HEK293 (cell line): Measurements from ENCODE around the gene HTR3B.
"Not testable (repeated sequence)": the region's sequence is repeated elsewhere in the genome, so short reads cannot be mapped to it uniquely, and the experiment has no call there.

Experiments
- CTCF ChIA-PET: fragments of 350-600 bp; formaldehyde crosslinking; extraction: SDS; loops from one replicate; lab custom pipeline; 2021; ENCODE audit warnings: antibody characterized with exemption; lab: Yijun Ruan, JAX
- POLR2A ChIA-PET: fragments of 300-600 bp; formaldehyde crosslinking; extraction: SDS; loops from one replicate; lab custom pipeline; 2020; ENCODE audit warnings: antibody characterized with exemption, inconsistent platforms; lab: Yijun Ruan, JAX
- H3K27ac ChIP-seq: fragments of 200-500 bp; sonication (Bioruptor generic); 2 replicates; pipeline ENCODE4 v1.5.1; 2014; ENCODE audit warnings: low read depth, low read length, control low read depth, inconsistent platforms; ENCODE audit errors: extremely low read depth
- H3K36me3 ChIP-seq, 2 experiments: fragments of 200-500 bp in 1 of 2; sonication (Bioruptor generic) in 1 of 2; 1 replicate in 1 of 2; 2 replicates in 1 of 2; pipeline ENCODE4 v1.5.1; 2014 to 2017; ENCODE audit warnings: inconsistent platforms in 2 of 2, low read length in 2 of 2; ENCODE audit not compliant: control insufficient read depth in 2 of 2, insufficient read depth in 1 of 2
- H3K4me1 ChIP-seq: fragments of 200-500 bp; sonication (Bioruptor generic); 2 replicates; pipeline ENCODE4 v1.5.1; 2014; ENCODE audit warnings: mild to moderate bottlenecking, low read length, inconsistent platforms; ENCODE audit not compliant: control insufficient read depth, insufficient read depth
- H3K4me3 ChIP-seq: 2 replicates; pipeline ENCODE4 v1.5.1; 2011; ENCODE audit warnings: low read depth, mild to moderate bottlenecking, control low read depth, low read length, moderate library complexity
- H3K9me3 ChIP-seq: fragments of 200-500 bp; sonication (Bioruptor generic); 2 replicates; pipeline ENCODE4 v1.5.1; 2014; ENCODE audit warnings: low read depth, low read length, inconsistent platforms; ENCODE audit not compliant: control insufficient read depth, insufficient read depth
- GLIS2 ChIP-seq: fragments of 450-650 bp; formaldehyde crosslinking; IDR thresholded peaks from 2 replicates; pipeline ENCODE4 v1.5.1; 2016; ENCODE audit warnings: missing biosample characterization, missing genetic modification characterization
- KLF1 ChIP-seq: fragments of 450-650 bp; formaldehyde crosslinking; IDR thresholded peaks from 2 replicates; pipeline ENCODE4 v1.5.1; 2016; ENCODE audit warnings: missing biosample characterization, missing genetic modification characterization
- KLF7 ChIP-seq: fragments of 450-650 bp; formaldehyde crosslinking; IDR thresholded peaks from 2 replicates; pipeline ENCODE4 v1.5.1; 2016; ENCODE audit warnings: missing biosample characterization, missing genetic modification characterization, borderline replicate concordance
- PRDM10 ChIP-seq: fragments of 450-650 bp; formaldehyde crosslinking; IDR thresholded peaks from 2 replicates; pipeline ENCODE4 v1.5.1; 2016; ENCODE audit warnings: missing biosample characterization, missing genetic modification characterization
- ZBTB26 ChIP-seq: fragments of 450-650 bp; formaldehyde crosslinking; optimal IDR thresholded peaks from 2 replicates; pipeline ENCODE3; 2016; ENCODE audit warnings: missing biosample characterization, mild to moderate bottlenecking, missing genetic modification characterization
- ZEB2 ChIP-seq: fragments of 450-650 bp; formaldehyde crosslinking; IDR thresholded peaks from 2 replicates; pipeline ENCODE4 v1.5.1; 2016; ENCODE audit warnings: missing biosample characterization, missing genetic modification characterization
- ZNF248 ChIP-seq: fragments of 450-650 bp; formaldehyde crosslinking; IDR thresholded peaks from 2 replicates; pipeline ENCODE4 v1.5.1; 2017; ENCODE audit warnings: missing biosample characterization, missing genetic modification characterization
- ZNF302 ChIP-seq: fragments of 450-650 bp; formaldehyde crosslinking; IDR thresholded peaks from 2 replicates; pipeline ENCODE4 v1.5.1; 2016; ENCODE audit warnings: missing biosample characterization, missing genetic modification characterization, low read depth
- ZNF366 ChIP-seq: fragments of 450-650 bp; formaldehyde crosslinking; conservative IDR thresholded peaks from 2 replicates; pipeline ENCODE4 v1.5.1; 2016; ENCODE audit warnings: missing biosample characterization, missing genetic modification characterization
- ZNF558 ChIP-seq: fragments of 450-650 bp; formaldehyde crosslinking; IDR thresholded peaks from 2 replicates; pipeline ENCODE4 v1.5.1; 2016; ENCODE audit warnings: missing biosample characterization, missing genetic modification characterization
- ZNF658 ChIP-seq: fragments of 450-650 bp; formaldehyde crosslinking; IDR thresholded peaks from 2 replicates; pipeline ENCODE4; 2016; ENCODE audit warnings: missing biosample characterization, missing genetic modification characterization
- ZSCAN23 ChIP-seq: fragments of 450-650 bp; formaldehyde crosslinking; IDR thresholded peaks from 2 replicates; pipeline ENCODE4 v1.5.1; 2016; ENCODE audit warnings: missing biosample characterization, missing genetic modification characterization
- ZSCAN30 ChIP-seq: fragments of 450-650 bp; IDR thresholded peaks from 2 replicates; pipeline ENCODE4 v1.5.1; 2018; ENCODE audit warnings: missing biosample characterization, mild to moderate bottlenecking, missing genetic modification characterization, moderate library complexity
- TF ChIP-seq, protein P1 (sequence below): fragments of 450-650 bp; formaldehyde crosslinking; IDR thresholded peaks from 2 replicates; pipeline ENCODE4 v1.5.1; 2016; ENCODE audit warnings: missing biosample characterization, missing genetic modification characterization
- TF ChIP-seq, protein P2 (sequence below): fragments of 450-650 bp; formaldehyde crosslinking; IDR thresholded peaks from 2 replicates; pipeline ENCODE4 v1.5.1; 2016; ENCODE audit warnings: missing biosample characterization, missing genetic modification characterization, borderline replicate concordance
- TF ChIP-seq, protein P3 (sequence below): fragments of 450-650 bp; formaldehyde crosslinking; IDR thresholded peaks from 2 replicates; pipeline ENCODE4 v1.5.1; 2016; ENCODE audit warnings: missing biosample characterization, missing genetic modification characterization, borderline replicate concordance

Gene HTR3B

GRCh38 chr11:113934193-113934592, 29.6 kb downstream of the HTR3B start:
- POLR2A ChIA-PET, H3K27ac ChIP-seq, H3K9me3 ChIP-seq, H3K4me1 ChIP-seq, H3K36me3 ChIP-seq, H3K4me3 ChIP-seq: not testable (repeated sequence)
- CTCF ChIA-PET, result interaction anchor here (1.1 to 1.8 kb wide), 2 partner anchors 28 to 38 kb away, joined by 3 to 8 read pairs; no protein-coding TSS in a partner anchor
- TF ChIP-seq ZNF366 (tag by site-specific recombination) (peak; percentile 77), PRDM10 (tag by site-specific recombination) (peak; percentile 63)

- ChIA-PET POLR2A (interaction anchor here (0.6 kb wide), 1 partner anchor 359 kb away, joined by 4 read pairs; no protein-coding TSS in a partner anchor), CTCF (interaction anchor here (1.1 to 1.8 kb wide), 2 partner anchors 29 to 38 kb away, joined by 3 to 8 read pairs; no protein-coding TSS in a partner anchor)
- H3K9me3 ChIP-seq, result no peaks in the 10 kb centered on the region
- no peak overlapping the region for H3K4me3 ChIP-seq
- H3K4me1 ChIP-seq, result no peaks in the 10 kb centered on the region
- no peak overlapping the region for H3K27ac ChIP-seq
- no peaks in the 10 kb centered on the region for H3K36me3 ChIP-seq
- TF ChIP-seq ZBTB26, result no peak
- no peak for TF ChIP-seq KLF7 (tag by site-specific recombination)
- no peak for TF ChIP-seq ZNF558 (tag by site-specific recombination)
- TF ChIP-seq, protein P1, sequence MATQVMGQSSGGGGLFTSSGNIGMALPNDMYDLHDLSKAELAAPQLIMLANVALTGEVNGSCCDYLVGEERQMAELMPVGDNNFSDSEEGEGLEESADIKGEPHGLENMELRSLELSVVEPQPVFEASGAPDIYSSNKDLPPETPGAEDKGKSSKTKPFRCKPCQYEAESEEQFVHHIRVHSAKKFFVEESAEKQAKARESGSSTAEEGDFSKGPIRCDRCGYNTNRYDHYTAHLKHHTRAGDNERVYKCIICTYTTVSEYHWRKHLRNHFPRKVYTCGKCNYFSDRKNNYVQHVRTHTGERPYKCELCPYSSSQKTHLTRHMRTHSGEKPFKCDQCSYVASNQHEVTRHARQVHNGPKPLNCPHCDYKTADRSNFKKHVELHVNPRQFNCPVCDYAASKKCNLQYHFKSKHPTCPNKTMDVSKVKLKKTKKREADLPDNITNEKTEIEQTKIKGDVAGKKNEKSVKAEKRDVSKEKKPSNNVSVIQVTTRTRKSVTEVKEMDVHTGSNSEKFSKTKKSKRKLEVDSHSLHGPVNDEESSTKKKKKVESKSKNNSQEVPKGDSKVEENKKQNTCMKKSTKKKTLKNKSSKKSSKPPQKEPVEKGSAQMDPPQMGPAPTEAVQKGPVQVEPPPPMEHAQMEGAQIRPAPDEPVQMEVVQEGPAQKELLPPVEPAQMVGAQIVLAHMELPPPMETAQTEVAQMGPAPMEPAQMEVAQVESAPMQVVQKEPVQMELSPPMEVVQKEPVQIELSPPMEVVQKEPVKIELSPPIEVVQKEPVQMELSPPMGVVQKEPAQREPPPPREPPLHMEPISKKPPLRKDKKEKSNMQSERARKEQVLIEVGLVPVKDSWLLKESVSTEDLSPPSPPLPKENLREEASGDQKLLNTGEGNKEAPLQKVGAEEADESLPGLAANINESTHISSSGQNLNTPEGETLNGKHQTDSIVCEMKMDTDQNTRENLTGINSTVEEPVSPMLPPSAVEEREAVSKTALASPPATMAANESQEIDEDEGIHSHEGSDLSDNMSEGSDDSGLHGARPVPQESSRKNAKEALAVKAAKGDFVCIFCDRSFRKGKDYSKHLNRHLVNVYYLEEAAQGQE (tag by site-specific recombination), result no peak
- TF ChIP-seq ZSCAN30, result no peak
- TF ChIP-seq KLF1, result no peak
- TF ChIP-seq ZEB2 (tag by site-specific recombination), result no peak
- TF ChIP-seq ZSCAN23 (tag by site-specific recombination), result no peak
- TF ChIP-seq, protein P2, sequence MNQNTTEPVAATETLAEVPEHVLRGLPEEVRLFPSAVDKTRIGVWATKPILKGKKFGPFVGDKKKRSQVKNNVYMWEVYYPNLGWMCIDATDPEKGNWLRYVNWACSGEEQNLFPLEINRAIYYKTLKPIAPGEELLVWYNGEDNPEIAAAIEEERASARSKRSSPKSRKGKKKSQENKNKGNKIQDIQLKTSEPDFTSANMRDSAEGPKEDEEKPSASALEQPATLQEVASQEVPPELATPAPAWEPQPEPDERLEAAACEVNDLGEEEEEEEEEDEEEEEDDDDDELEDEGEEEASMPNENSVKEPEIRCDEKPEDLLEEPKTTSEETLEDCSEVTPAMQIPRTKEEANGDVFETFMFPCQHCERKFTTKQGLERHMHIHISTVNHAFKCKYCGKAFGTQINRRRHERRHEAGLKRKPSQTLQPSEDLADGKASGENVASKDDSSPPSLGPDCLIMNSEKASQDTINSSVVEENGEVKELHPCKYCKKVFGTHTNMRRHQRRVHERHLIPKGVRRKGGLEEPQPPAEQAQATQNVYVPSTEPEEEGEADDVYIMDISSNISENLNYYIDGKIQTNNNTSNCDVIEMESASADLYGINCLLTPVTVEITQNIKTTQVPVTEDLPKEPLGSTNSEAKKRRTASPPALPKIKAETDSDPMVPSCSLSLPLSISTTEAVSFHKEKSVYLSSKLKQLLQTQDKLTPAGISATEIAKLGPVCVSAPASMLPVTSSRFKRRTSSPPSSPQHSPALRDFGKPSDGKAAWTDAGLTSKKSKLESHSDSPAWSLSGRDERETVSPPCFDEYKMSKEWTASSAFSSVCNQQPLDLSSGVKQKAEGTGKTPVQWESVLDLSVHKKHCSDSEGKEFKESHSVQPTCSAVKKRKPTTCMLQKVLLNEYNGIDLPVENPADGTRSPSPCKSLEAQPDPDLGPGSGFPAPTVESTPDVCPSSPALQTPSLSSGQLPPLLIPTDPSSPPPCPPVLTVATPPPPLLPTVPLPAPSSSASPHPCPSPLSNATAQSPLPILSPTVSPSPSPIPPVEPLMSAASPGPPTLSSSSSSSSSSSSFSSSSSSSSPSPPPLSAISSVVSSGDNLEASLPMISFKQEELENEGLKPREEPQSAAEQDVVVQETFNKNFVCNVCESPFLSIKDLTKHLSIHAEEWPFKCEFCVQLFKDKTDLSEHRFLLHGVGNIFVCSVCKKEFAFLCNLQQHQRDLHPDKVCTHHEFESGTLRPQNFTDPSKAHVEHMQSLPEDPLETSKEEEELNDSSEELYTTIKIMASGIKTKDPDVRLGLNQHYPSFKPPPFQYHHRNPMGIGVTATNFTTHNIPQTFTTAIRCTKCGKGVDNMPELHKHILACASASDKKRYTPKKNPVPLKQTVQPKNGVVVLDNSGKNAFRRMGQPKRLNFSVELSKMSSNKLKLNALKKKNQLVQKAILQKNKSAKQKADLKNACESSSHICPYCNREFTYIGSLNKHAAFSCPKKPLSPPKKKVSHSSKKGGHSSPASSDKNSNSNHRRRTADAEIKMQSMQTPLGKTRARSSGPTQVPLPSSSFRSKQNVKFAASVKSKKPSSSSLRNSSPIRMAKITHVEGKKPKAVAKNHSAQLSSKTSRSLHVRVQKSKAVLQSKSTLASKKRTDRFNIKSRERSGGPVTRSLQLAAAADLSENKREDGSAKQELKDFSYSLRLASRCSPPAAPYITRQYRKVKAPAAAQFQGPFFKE (tag by site-specific recombination), result no peak
- no peak for TF ChIP-seq GLIS2 (tag by site-specific recombination)
- TF ChIP-seq, protein P3, sequence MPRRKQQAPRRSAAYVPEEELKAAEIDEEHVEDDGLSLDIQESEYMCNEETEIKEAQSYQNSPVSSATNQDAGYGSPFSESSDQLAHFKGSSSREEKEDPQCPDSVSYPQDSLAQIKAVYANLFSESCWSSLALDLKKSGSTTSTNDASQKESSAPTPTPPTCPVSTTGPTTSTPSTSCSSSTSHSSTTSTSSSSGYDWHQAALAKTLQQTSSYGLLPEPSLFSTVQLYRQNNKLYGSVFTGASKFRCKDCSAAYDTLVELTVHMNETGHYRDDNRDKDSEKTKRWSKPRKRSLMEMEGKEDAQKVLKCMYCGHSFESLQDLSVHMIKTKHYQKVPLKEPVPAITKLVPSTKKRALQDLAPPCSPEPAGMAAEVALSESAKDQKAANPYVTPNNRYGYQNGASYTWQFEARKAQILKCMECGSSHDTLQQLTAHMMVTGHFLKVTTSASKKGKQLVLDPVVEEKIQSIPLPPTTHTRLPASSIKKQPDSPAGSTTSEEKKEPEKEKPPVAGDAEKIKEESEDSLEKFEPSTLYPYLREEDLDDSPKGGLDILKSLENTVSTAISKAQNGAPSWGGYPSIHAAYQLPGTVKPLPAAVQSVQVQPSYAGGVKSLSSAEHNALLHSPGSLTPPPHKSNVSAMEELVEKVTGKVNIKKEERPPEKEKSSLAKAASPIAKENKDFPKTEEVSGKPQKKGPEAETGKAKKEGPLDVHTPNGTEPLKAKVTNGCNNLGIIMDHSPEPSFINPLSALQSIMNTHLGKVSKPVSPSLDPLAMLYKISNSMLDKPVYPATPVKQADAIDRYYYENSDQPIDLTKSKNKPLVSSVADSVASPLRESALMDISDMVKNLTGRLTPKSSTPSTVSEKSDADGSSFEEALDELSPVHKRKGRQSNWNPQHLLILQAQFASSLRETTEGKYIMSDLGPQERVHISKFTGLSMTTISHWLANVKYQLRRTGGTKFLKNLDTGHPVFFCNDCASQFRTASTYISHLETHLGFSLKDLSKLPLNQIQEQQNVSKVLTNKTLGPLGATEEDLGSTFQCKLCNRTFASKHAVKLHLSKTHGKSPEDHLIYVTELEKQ (tag by site-specific recombination), result no peak
- TF ChIP-seq ZNF302, result no peak
- no peak for TF ChIP-seq ZNF248 (tag by site-specific recombination)
- TF ChIP-seq ZNF658, result no peak
These were observed 30.2 kb downstream of the HTR3B start for GRCh38 chr11:113934761-113935160.
